ENCODE data around the gene PSMB2. TPM values are rescaled to one million over a fixed set of nuclear protein-coding genes. Genes with fewer than 3 reads are reported as not detected.

The PSMB2 gene
- total and polyA plus RNA-seq, 2 of the 8 experiments (the other 6 are each of a cell fraction or from before 2014, with no cell fraction given), result 91.4 to 101 TPM

GRCh38 chr1:35559317-35559944 lies 81.9 kb downstream of the PSMB2 start:
- Histone ChIP-seq H2AFZ (ENCODE audit: low read length) (no peak overlapping the region), H3K4me1 (replicated peaks in 1 of 4; ENCODE audit: control insufficient read depth in 3 of 4, insufficient read depth in 4 of 4, low read length in 3 of 4) (peaks cover 7 to 20% (median 11%) of the 10 kb centered on the region in 4 experiments; a peak in 6 of 7 replicates), H4K91ac (replicated peaks; ENCODE audit: insufficient read length, low read length) (no peak overlapping the region), H3K4me2 (ENCODE audit: insufficient read depth in 1 of 2, low read depth in 2 of 2, low read length in 2 of 2) (peak overlapping the region; percentile 85 to 92; a peak in 2 of 4 replicates), H4K20me1 (replicated peaks in 1 of 2; ENCODE audit: control insufficient read depth in 1 of 2, insufficient read depth in 2 of 2, low read length in 2 of 2) (peaks cover 0 to 17% of the 10 kb centered on the region in 2 experiments), H3K23ac (ENCODE audit: insufficient read length) (no peak overlapping the region), H3K4me3 (ENCODE audit: extremely low read depth in 1 of 4, insufficient read depth in 2 of 4, low read depth in 3 of 4, low read length in 4 of 4) (peak overlapping the region in 1 of 4 experiments; percentile 72; a peak in 2 of 8 replicates), H3K27ac (ENCODE audit: low read depth, low read length) (no peak overlapping the region), H3K79me1 (ENCODE audit: low read depth, low read length) (peaks cover 3% of the 10 kb centered on the region), H3K14ac (ENCODE audit: insufficient read length) (no peak overlapping the region), H3K36me3 (ENCODE audit: control insufficient read depth in 2 of 4, insufficient read depth in 4 of 4, low read length in 3 of 4) (peaks cover 11 to 25% (median 16%) of the 10 kb centered on the region in 4 experiments; a peak in 6 of 8 replicates), H2BK12ac (ENCODE audit: low read depth, low read length) (no peak overlapping the region), H3K79me2 (ENCODE audit: control insufficient read depth in 1 of 2, insufficient read depth in 2 of 2, low read length in 2 of 2) (peaks cover 4 to 24% of the 10 kb centered on the region in 2 experiments; a peak in 3 of 4 replicates), H2BK20ac (ENCODE audit: low read length) (no peak overlapping the region), H4K5ac (ENCODE audit: insufficient read length, low read depth, low read length) (no peak overlapping the region), H3K4ac (replicated peaks; ENCODE audit: insufficient read length, low read depth, low read length) (no peak overlapping the region), H3K56ac (replicated peaks; ENCODE audit: insufficient read length, low read depth, low read length) (no peak overlapping the region), H2BK15ac (ENCODE audit: low read length) (no peak overlapping the region), H3K9me3 (ENCODE audit: insufficient read depth in 2 of 2, low read depth in 1 of 2, low read length in 1 of 2) (no peaks in the 10 kb centered on the region), H3K23me2 (ENCODE audit: low read depth, low read length) (peaks cover 7% of the 10 kb centered on the region; the same call in 1 of the 2 replicates), H2BK120ac (replicated peaks; ENCODE audit: low read depth, low read length) (no peak overlapping the region), H4K8ac (ENCODE audit: extremely low read depth, insufficient read depth, low read length) (no peak overlapping the region), H3K27me3 (replicated peaks in 1 of 4; ENCODE audit: control insufficient read depth in 3 of 4, extremely low read depth in 1 of 4, insufficient read depth in 3 of 4, low read length in 3 of 4) (no peaks in the 10 kb centered on the region), H3K18ac (ENCODE audit: extremely low read depth, low read length) (no peak overlapping the region), H2BK5ac (ENCODE audit: low read depth, low read length) (no peak overlapping the region), H3K9ac (replicated peaks in 1 of 4; ENCODE audit: extremely low read depth in 1 of 4, low read depth in 3 of 4, low read length in 3 of 4) (no peak overlapping the region), H2AK5ac (ENCODE audit: low read depth, low read length) (no peak overlapping the region)
- POLR2A ChIA-PET (ENCODE audit: partially characterized antibody), result interaction anchor here (0.8 to 1.4 kb wide), 3 partner anchors 14 to 209 kb away, joined by 3 to 4 read pairs (median 3); no protein-coding TSS in a partner anchor
- CTCF ChIA-PET (ENCODE audit: partially characterized antibody), result interaction anchor here (0.7 to 7.6 kb wide), 6 partner anchors 10 to 115 kb away, joined by 3 to 72 read pairs (median 5); partner anchors contain the start of gene TFAP2E
- WGBS, 2 experiments (ENCODE audit: extremely low coverage in 1 of 2, insufficient coverage in 1 of 2, insufficient read length in 1 of 2, insufficient replicate concordance in 2 of 2, low coverage in 1 of 2, low lambda C conversion rate in 2 of 2, missing lambda C conversion rate in 1 of 2), result 91% methylated on average over 7 of the region's 7 CpGs; no CpG with 5 or more reads in 1 of the 2 experiments
- no peak for DNase-seq (ENCODE audit: low read depth in 1 of 2, low spot score in 2 of 2)
- no peak for FAIRE-seq
- no peak for TF ChIP-seq SIRT6 (IDR thresholded peaks at IDR 0.05; ENCODE audit: low read length)
- TF ChIP-seq RXRA (IDR thresholded peaks at IDR 0.05; ENCODE audit: insufficient read depth, low read depth, low read length), result no peak
- TF ChIP-seq SP2 (IDR thresholded peaks at IDR 0.05; ENCODE audit: low read length), result no peak
- no peak for TF ChIP-seq GTF2F1 (IDR thresholded peaks at IDR 0.05; ENCODE audit: borderline replicate concordance, low read depth, low read length)
- no peak for TF ChIP-seq CHD2 (IDR thresholded peaks at IDR 0.05; ENCODE audit: low read length)

All from H1 (cell line).